Adrenal gland (tissue), 19 donors: ENCODE data around the gene ANTXRL. TPM values are rescaled to one million over a fixed set of nuclear protein-coding genes. Genes with fewer than 3 reads are reported as not detected.

Source experiments
- DNase-seq, 7 donors: peaks; one replicate each; pipeline ENCODE4 v3.0.0-alpha.2; 2019 to 2020
- H3K27ac ChIP-seq, 5 donors: fragments of 200-600 bp; sonication (generic) in 4 of 5; 1 replicate in 3 of 5; 2 replicates in 2 of 5; pipeline versions ENCODE4 v1.5.1 to v1.8.0; 2016 to 2020; ENCODE audit warnings: mild to moderate bottlenecking in 1 of 5
- H3K27me3 ChIP-seq: fragments of 200-600 bp; 2 replicates; pipeline ENCODE4 v1.8.0; 2021
- H3K36me3 ChIP-seq, 2 donors: fragments of 200-600 bp; replicated peaks in 1 of 2; 1 replicate in 1 of 2; 2 replicates in 1 of 2; pipeline versions ENCODE4 v1.5.1 to v1.8.0; 2018 to 2022
- H3K4me1 ChIP-seq, 2 donors: fragments of 200-600 bp; replicated peaks in 1 of 2; 1 replicate in 1 of 2; 2 replicates in 1 of 2; pipeline versions ENCODE4 v1.5.1 to v1.8.0; 2018 to 2021
- H3K4me3 ChIP-seq, 4 donors: fragments of 200-600 bp; sonication (generic) in 3 of 4; one replicate each; pipeline ENCODE4 v1.5.1; 2016 to 2018
- H3K9me3 ChIP-seq, 3 donors: fragments of 200-600 bp; sonication (generic) in 1 of 3; replicated peaks in 1 of 3; 1 replicate in 2 of 3; 2 replicates in 1 of 3; pipeline versions ENCODE4 v1.5.1 to v1.8.0; 2016 to 2021
- CTCF ChIP-seq, 6 experiments: fragments of 450-650 bp in 4 of 6; fragments of 200-600 bp in 2 of 6; sonication (generic) in 1 of 6; IDR thresholded peaks; 1 replicate in 5 of 6; 2 replicates in 1 of 6; pipeline versions ENCODE4 v1.5.1 to v1.8.0; 2016 to 2021; ENCODE audit warnings: antibody characterized with exemption in 6 of 6, mild to moderate bottlenecking in 2 of 6, moderate library complexity in 1 of 6
- POLR2A ChIP-seq, 2 donors: fragments of 450-650 bp; IDR thresholded peaks; one replicate each; pipeline ENCODE4 v1.6.1; 2017; ENCODE audit warnings: antibody characterized with exemption in 2 of 2, mild to moderate bottlenecking in 2 of 2, moderate library complexity in 1 of 2
- WGBS, 4 donors: extraction: QIAGEN DNeasy Blood & Tissue Kit in 2 of 4; methylation state at CpG; one replicate each; pipeline versions ENCODE4 v1.1.5 to v1.1.7; 2013 to 2017; 5-methylcytosine and 5-hydroxymethylcytosine counted together
- intact Hi-C, 2 donors: fragments of 100-400 bp; cut with DNase I; formaldehyde crosslinking; loops; one replicate each; pipeline versions ENCODE4 v1.14.1 to v1.15.0; 2022 to 2023
- long read RNA-seq, 10 donors: library from polyadenylated mRNA in 3 of 10; unstranded in 2 of 10; stranded (forward) in 1 of 10; transcript quantifications; one replicate each; pipeline ENCODE4 v2.0.0 and lab custom pipeline, GENCODE V29; 2021 to 2026
- polyA plus RNA-seq, 3 donors: library from polyadenylated mRNA; stranded (reverse); fragments of 200-250 nt in 2 of 3; fragments of 350-450 nt in 1 of 3; fragmentation: Illumina TruSeq in 1 of 3; extraction: RNeasy Lipid Tissue Mini Kit (QIAGEN cat#74804) in 1 of 3; gene quantifications; one replicate each; pipeline ENCODE4 v1.2.3, GENCODE V29; 2013 to 2014
- total RNA-seq, 9 donors: library from RNA; depleted of rRNA in 4 of 9; stranded (reverse); fragments of >200 nt in 4 of 9; fragments of 120-200 nt in 1 of 9; fragmentation: NEBNext Ultra II Directional in 1 of 9; extraction: Animal tissue kit (Norgen Biotek cat#: 25700) in 1 of 9; gene quantifications; one replicate each; pipeline versions ENCODE4 v1.1.0 to v1.2.4, GENCODE V29; 2013 to 2023
- donor health status: healthy with polysubstance abuse.
- donor health status: Bipolar disorder and iron deficiency.
- donor health status: DM: yes; HTN: yes; CAD: no.
- donor health status: DM: no; HTN: no; CAD: no.
- donor health status: DM: no; HTN: no; CAD: no.
- donor health status: DM: yes; HTN: yes; CAD: no.

Gene ANTXRL
- total RNA-seq (1 to 10 TPM in 1 of 9 donors, under 1 TPM in 3, not detected in 5; 0.11 to 1.3 (median 0.65) TPM), polyA plus RNA-seq (under 1 TPM in 2 of 3 donors, not detected in 1; 0.34 to 0.40 TPM)
- long read RNA-seq, donor 1: 0 reads
- long read RNA-seq, donor 2: 0 reads
- long read RNA-seq, donor 3: 0 reads
- long read RNA-seq, donor 4: 0 reads
- long read RNA-seq, donor 5: 0 reads
- long read RNA-seq, donor 6: 0 reads
- long read RNA-seq, donor 7: 0 reads
- long read RNA-seq, donor 8: 0 reads
- long read RNA-seq, donor 9: 0 reads
- long read RNA-seq, donor 10: 0 reads

GRCh38 chr10:46286991-46287693, at the start of gene ANTXRL:
Gene ANTXRL (plus strand): TSS chr10:46286997. CDS start chr10:46287263, 266 bp downstream.
- Histone ChIP-seq H3K9me3 (no peaks in the 10 kb centered on the region), H3K27ac (no peak within 1 kb of the TSS), H3K36me3 (no peaks in the 10 kb centered on the region), H3K4me1 (peaks cover 13 to 21% of the 10 kb centered on the region in 2 donors), H3K4me3 (no peak within 1 kb of the TSS), H3K27me3 (no peaks in the 10 kb centered on the region)
- TF ChIP-seq CTCF (IDR thresholded peaks at IDR 0.05) (no peak), POLR2A (IDR thresholded peaks at IDR 0.05) (no peak)
- no peak for DNase-seq
- 90 to 97% (median 93%) methylated on average over 6 to 8 of the region's 8 CpGs for WGBS, 4 donors
- intact Hi-C loops: loop anchor here in 1 of 2 donors (5.0 kb wide), 1 partner anchor 1095 kb away; the partner anchor contains the start of gene ZNF488

- H3K9me3 ChIP-seq: peaks cover 0 to 7% (median 0%) of the 10 kb centered on the region in 3 donors
- DNase-seq: no peak
- intact Hi-C loops: no loop called here
These were observed 48.8 kb upstream of the ANTXRL start for GRCh38 chr10:46237815-46238510.

GRCh38 chr10:46239247-46239646, 47.5 kb upstream of the ANTXRL start:
- H3K9me3 ChIP-seq: peaks cover 0 to 7% (median 0%) of the 10 kb centered on the region in 3 donors
- no peak for TF ChIP-seq POLR2A (IDR thresholded peaks at IDR 0.05)
- no peak for TF ChIP-seq CTCF (IDR thresholded peaks at IDR 0.05)
- intact Hi-C loops: no loop called here
- H3K4me1 ChIP-seq: no peaks in the 10 kb centered on the region
- H3K36me3 ChIP-seq: no peaks in the 10 kb centered on the region
- no peak overlapping the region for H3K4me3 ChIP-seq
- H3K27me3 ChIP-seq: no peaks in the 10 kb centered on the region
- H3K27ac ChIP-seq: no peak overlapping the region
- DNase-seq: no peak

More at GRCh38 chr10:46237815-46238510, 48.8 kb upstream of the ANTXRL start:
- no peaks in the 10 kb centered on the region for H3K36me3 ChIP-seq
- no peak overlapping the region for H3K4me3 ChIP-seq
- WGBS, 4 donors: 79 to 95% (median 86%) methylated on average over 3 of the region's 3 CpGs
- no peaks in the 10 kb centered on the region for H3K4me1 ChIP-seq
- no peak overlapping the region for H3K27ac ChIP-seq
- no peak for TF ChIP-seq POLR2A (IDR thresholded peaks at IDR 0.05)
- H3K27me3 ChIP-seq: no peaks in the 10 kb centered on the region

GRCh38 chr10:46239993-46240683, 46.7 kb upstream of the ANTXRL start:
- TF ChIP-seq POLR2A (IDR thresholded peaks at IDR 0.05) (no peak), CTCF (IDR thresholded peaks at IDR 0.05) (no peak)
- Histone ChIP-seq H3K27ac (no peak overlapping the region), H3K36me3 (no peaks in the 10 kb centered on the region), H3K27me3 (no peaks in the 10 kb centered on the region), H3K4me1 (no peaks in the 10 kb centered on the region), H3K9me3 (peaks cover 0 to 7% (median 0%) of the 10 kb centered on the region in 3 donors), H3K4me3 (no peak overlapping the region)
- intact Hi-C loops: no loop called here
- DNase-seq: peak in 1 of 7 donors; percentile 20
- WGBS, 4 donors: 71 to 100% (median 93%) methylated on average over 1 to 2 of the region's 2 CpGs
